ENCODE measurements around the gene CD53. TPM values are rescaled to one million over a fixed set of nuclear protein-coding genes. Genes with fewer than 3 reads are reported as not detected.
"Not testable (repeated sequence)": the region's sequence is repeated elsewhere in the genome, so short reads cannot be mapped to it uniquely, and the experiment has no call there.

The CD53 gene, protein sequence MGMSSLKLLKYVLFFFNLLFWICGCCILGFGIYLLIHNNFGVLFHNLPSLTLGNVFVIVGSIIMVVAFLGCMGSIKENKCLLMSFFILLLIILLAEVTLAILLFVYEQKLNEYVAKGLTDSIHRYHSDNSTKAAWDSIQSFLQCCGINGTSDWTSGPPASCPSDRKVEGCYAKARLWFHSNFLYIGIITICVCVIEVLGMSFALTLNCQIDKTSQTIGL
- 12.3 TPM for total RNA-seq
- long read RNA-seq, transcript CD53-201 (8 exons, 1,505 nt) = major isoform, 5 of 7 reads
- long read RNA-seq, partial matches to known transcripts = 2 of 7 reads
- long read RNA-seq, other reads (novel, unspliced or antisense) = 0 of 7 reads

- DNase-seq (no peak), ATAC-seq (ENCODE audit: poor library complexity) (peak; percentile 71)
- intact Hi-C loops (cut with DNase I) = no loop called here
Observed at GRCh38 chr1:110872745-110873720, at the start of gene CD53. Gene CD53 (plus strand): TSS chr1:110873148. CDS start chr1:110891409, 18,261 bp downstream.

DNA sequence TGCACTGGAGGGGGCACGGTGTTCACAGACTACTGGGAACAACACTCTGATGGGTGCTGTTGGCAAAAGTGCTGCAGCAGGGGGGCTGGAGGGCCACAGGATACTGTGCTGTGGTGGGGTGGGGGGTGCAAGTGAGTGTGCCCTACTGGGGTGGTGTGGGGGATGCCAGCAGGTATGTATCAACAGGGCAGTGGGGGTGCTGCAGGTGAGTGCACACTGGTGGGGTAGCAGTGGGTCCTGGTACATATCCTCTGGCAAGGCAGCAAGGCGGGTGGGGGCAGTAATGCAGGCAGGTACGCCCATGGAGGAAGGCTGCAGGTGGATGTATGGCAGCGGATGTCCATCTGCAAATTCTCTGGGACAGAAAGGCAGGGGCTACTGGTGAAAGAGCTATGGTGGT lies 48.8 kb upstream of the CD53 start:
- ATAC-seq (ENCODE audit: poor library complexity) = no peak
- intact Hi-C loops (cut with DNase I) = no loop called here

DNA sequence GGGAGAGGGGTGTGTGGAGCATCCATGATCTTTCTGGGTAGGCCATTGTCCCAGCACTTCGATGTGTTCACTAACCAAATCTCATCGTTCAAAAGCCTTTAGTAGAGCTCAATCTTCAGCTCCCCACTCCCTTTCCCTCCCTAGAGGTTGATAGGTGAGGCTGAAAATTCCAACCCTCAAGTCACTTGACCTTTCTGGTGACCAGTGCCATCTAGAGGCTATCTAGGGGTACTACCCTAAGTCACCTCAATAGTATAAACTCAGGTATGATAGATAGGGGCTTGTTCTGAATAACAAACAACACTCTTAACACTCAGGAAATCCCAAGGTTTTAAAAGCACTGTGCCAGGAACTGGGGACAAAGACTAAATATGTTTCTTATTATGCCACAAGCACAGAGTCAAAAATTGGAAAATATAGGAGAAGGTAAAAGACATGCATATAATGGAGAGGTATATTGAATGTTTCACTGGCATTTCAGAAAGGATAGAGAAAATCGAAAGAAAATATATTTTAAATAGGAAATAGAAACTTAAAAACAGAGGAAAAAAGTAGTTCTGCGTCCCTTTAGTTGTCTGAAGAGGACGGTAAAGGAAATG lies 42.9 kb upstream of the CD53 start:
- no peak for ATAC-seq (ENCODE audit: poor library complexity)
- no peak for DNase-seq
- intact Hi-C loops (cut with DNase I) = no loop called here

More for the DNA sequence above, 48.8 kb upstream of the CD53 start:
- DNase-seq = no peak

- DNase-seq; ATAC-seq (ENCODE audit: poor library complexity); intact Hi-C loops (cut with DNase I): not testable (repeated sequence)
Observed at GRCh38 chr1:110833779-110834178, 39.2 kb upstream of the CD53 start.

GRCh38 chr1:110846861-110847260 lies 26.1 kb upstream of the CD53 start:
- ATAC-seq (ENCODE audit: poor library complexity) (no peak), DNase-seq (no peak)
- intact Hi-C loops (cut with DNase I) = no loop called here

DNA sequence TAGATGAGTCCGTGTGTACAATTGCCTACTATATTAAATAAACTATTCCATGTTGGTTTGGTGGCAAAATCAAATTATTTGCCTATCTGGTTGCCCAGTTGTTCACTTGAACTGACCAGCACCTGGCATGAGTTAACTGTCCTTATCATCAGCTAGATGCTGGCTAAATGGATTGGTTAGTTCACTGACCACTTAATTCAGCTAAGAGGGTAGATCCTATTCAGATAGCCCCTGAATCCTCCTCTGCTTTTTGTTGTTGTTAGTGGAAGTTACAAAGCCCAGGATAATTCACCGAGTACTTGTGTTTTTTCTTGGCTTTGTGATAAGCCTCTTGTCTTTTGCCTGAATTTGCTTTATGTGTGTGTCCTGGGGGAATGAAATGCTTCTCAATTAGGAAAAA lies 22.8 kb upstream of the CD53 start:
- ATAC-seq (ENCODE audit: poor library complexity) (no peak), DNase-seq (no peak)

GRCh38 chr1:110850627-110851026 lies 22.3 kb upstream of the CD53 start:
- DNase-seq (no peak), ATAC-seq (ENCODE audit: poor library complexity) (no peak)
- intact Hi-C loops (cut with DNase I) = no loop called here

More for the DNA sequence above, 22.8 kb upstream of the CD53 start:
- intact Hi-C loops (cut with DNase I) = no loop called here

DNA sequence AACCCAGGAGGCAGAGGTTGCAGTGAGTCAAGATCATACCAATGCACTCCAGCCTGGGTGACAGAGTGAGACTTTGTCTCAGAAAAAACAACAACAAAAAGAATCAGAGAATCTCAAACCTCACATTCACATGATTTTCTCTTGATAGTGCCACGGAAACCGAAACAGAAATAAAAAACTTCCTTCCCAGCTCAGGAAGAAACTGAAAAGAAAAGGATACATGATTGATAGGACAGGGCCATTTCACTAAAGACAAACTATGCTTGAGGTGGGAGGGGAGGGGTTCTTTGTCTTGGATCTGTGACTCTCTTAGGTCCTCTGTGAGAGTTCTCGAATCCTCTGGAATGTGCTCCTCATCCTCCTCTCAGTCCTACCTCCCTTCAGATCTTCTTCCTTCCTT lies 19.8 kb upstream of the CD53 start:
- intact Hi-C loops (cut with DNase I) = no loop called here
- ATAC-seq (ENCODE audit: poor library complexity) (no peak), DNase-seq (no peak)

GRCh38 chr1:110856410-110856809 lies 16.5 kb upstream of the CD53 start:
- intact Hi-C loops (cut with DNase I) = no loop called here
- DNase-seq (no peak), ATAC-seq (ENCODE audit: poor library complexity) (no peak)

- no peak for ATAC-seq (ENCODE audit: poor library complexity)
- intact Hi-C loops (cut with DNase I) = no loop called here
- no peak for DNase-seq
Observed at GRCh38 chr1:110857964-110858948, 14.7 kb upstream of the CD53 start.

GRCh38 chr1:110859062-110859461 lies 13.9 kb upstream of the CD53 start:
- no peak for ATAC-seq (ENCODE audit: poor library complexity)
- intact Hi-C loops (cut with DNase I) = no loop called here
- no peak for DNase-seq

DNA sequence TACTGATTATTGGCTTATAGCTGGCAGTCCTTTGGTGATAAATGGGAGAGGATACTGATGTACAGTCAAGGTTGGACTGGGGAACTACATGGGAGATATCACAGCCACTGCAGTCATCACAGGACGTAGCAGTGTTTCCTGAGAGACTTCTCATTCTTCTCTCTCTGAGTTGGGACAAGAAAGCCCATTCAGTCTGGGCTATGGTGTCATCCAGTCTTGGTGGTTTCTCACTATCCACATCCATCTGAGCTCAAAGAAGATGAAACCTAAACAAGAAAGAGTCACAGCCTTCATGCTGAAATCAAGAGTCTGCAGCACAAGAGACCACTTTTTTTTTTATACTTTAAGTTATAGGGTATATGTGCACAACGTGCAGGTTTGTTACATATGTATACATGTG lies 12.8 kb upstream of the CD53 start:
- intact Hi-C loops (cut with DNase I) = no loop called here
- no peak for DNase-seq
- no peak for ATAC-seq (ENCODE audit: poor library complexity)

GRCh38 chr1:110860620-110861019 lies 12.3 kb upstream of the CD53 start:
- ATAC-seq (ENCODE audit: poor library complexity); DNase-seq; intact Hi-C loops (cut with DNase I): not testable (repeated sequence)

DNA sequence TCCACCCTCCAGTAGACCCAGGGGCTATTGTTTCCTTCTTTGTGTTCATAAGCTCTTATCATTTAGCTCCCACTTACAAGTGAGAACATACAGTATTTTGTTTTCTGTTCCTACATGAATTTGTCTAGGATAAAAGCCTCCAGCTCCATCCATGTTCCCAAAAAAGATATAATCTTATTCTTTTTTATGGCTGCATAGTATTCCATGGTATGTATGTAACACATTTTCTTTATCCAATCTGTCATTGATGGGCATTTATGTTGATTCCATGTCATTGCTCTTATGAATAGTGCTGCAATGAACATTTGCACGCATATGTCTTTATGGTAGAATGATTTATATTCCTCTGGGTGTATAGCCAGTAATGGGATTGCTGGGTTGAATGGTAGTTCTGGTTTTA lies 11.0 kb upstream of the CD53 start:
- DNase-seq; intact Hi-C loops (cut with DNase I); ATAC-seq (ENCODE audit: poor library complexity): not testable (repeated sequence)

GRCh38 chr1:110864287-110864686 lies 8.7 kb upstream of the CD53 start:
- ATAC-seq (ENCODE audit: poor library complexity) = no peak
- no peak for DNase-seq
- intact Hi-C loops (cut with DNase I) = no loop called here

- intact Hi-C loops (cut with DNase I) = no loop called here
- DNase-seq (no peak), ATAC-seq (ENCODE audit: poor library complexity) (no peak)
Observed at GRCh38 chr1:110870721-110871388, 2.1 kb upstream of the CD53 start.

DNA sequence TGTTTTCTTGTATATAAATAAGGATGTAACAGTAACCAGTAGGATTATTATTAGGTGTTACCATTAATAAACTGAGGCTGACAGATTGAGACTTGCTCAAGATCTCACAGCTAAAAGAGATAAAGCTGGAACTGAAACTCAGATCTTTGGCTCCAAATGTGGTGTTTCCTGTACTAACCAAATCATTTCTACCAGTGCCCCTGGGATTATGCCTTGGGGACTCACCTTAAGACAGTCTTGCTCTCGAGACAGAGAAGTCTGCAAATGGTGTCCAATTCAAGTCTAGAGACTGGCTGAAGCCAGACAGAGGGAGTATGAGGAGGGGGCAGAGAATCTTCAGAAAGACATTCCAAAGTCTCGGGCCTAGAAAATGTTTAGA lies 593 bp upstream of the CD53 start:
- intact Hi-C loops (cut with DNase I) = no loop called here
- DNase-seq = no peak
- no peak for ATAC-seq (ENCODE audit: poor library complexity)

GRCh38 chr1:110873856-110874255 lies 908 bp downstream of the CD53 start:
- ATAC-seq (ENCODE audit: poor library complexity) (no peak), DNase-seq (no peak)
- intact Hi-C loops (cut with DNase I) = no loop called here
